HG03159 (cell line): ENCODE results near the gene UBXN10.
"Not testable (repeated sequence)": the region's sequence is repeated elsewhere in the genome, so short reads cannot be mapped to it uniquely, and the experiment has no call there.

ENCODE experiments used
- ATAC-seq: cut with Tn5 transposase; IDR thresholded peaks from one replicate; pipeline ENCODE4 v1.9.1; 2021; ENCODE audit warnings: mild to moderate bottlenecking, moderate library complexity; ENCODE audit not compliant: unreplicated experiment

UBXN10 gene

GRCh38 chr1:20199403-20199802 lies 13.5 kb downstream of the UBXN10 start:
- no peak for ATAC-seq

- no peak for ATAC-seq
Measured at GRCh38 chr1:20199840-20200239, 13.9 kb downstream of the UBXN10 start.

DNA sequence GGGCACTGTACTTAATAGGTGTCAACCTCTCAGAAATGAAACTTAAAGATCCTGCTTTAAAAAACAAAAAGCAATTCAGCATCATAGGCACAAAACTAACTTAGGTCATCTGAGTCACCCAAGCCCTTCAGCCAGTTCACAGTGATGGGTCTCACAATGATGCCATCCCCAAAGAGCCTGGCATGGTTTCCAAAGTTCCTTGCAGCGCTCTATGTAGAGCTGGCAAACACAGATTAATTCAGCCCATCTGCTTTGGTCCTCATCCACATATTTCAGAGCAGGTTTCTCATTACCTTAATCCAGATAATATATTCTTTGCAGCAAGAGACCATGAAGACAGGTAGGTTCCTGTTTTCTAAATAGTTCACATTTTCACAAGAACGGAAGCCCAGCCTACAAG lies 15.1 kb downstream of the UBXN10 start:
- ATAC-seq = no peak

- ATAC-seq = no peak
Measured at GRCh38 chr1:20202166-20202565, 16.3 kb downstream of the UBXN10 start.

GRCh38 chr1:20207546-20207945 lies 21.6 kb downstream of the UBXN10 start:
- no peak for ATAC-seq

- ATAC-seq = no peak
Measured at GRCh38 chr1:20209471-20209870, 23.6 kb downstream of the UBXN10 start.

- ATAC-seq = no peak
Measured at GRCh38 chr1:20210736-20211460, 25.0 kb downstream of the UBXN10 start.

DNA sequence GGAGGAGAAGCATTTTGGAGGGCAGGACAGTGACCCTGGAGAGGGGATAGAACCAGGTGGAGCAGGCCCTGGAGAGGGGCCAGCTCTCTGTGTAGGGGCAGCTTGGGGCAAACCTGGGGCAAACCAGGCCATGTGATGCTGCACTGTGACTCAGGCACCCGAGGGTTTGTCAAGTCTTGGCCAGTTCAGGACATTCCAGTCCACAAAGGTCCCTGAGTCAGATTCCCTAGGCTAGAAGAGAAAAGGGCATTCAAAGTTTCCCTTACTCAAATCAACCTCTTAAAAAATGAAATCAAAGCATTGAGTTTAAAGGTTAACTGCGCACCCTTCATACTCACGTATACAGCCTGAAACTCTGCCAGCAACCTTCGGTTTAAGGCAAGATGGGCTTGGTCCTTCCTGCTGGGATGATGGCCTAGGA lies 25.6 kb downstream of the UBXN10 start:
- no peak for ATAC-seq

- no peak for ATAC-seq
Measured at GRCh38 chr1:20212085-20212684, 26.3 kb downstream of the UBXN10 start.

GRCh38 chr1:20212685-20213331 lies 26.9 kb downstream of the UBXN10 start:
- ATAC-seq = no peak

DNA sequence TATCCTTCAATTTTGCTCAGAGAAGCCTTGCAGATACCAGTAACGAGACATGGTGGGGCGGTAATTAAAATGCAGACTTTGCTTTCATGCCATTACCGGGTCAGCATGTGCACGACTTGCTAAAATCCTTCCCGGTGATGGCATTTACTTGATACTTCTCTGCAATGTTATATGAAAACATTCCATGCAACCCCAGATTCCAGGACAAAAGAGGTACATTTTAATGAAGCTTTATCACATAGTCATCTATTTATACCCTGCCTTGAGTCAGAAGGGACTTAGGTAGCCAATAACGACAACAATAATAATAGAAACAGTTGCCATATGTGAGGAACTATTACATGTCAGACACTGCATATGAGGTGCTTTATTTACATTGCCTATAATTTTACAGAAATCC lies 29.8 kb downstream of the UBXN10 start:
- no peak for ATAC-seq

- no peak for ATAC-seq
Measured at GRCh38 chr1:20216574-20216973, 30.7 kb downstream of the UBXN10 start.

- ATAC-seq = not testable (repeated sequence)
Measured at GRCh38 chr1:20219053-20219452, 33.2 kb downstream of the UBXN10 start.

GRCh38 chr1:20220036-20220435 lies 34.1 kb downstream of the UBXN10 start:
- ATAC-seq = no peak

GRCh38 chr1:20223106-20223505 lies 37.2 kb downstream of the UBXN10 start:
- no peak for ATAC-seq

- no peak for ATAC-seq
Measured at GRCh38 chr1:20223551-20224419, 37.9 kb downstream of the UBXN10 start.

GRCh38 chr1:20224546-20224945 lies 38.6 kb downstream of the UBXN10 start:
- ATAC-seq = no peak

DNA sequence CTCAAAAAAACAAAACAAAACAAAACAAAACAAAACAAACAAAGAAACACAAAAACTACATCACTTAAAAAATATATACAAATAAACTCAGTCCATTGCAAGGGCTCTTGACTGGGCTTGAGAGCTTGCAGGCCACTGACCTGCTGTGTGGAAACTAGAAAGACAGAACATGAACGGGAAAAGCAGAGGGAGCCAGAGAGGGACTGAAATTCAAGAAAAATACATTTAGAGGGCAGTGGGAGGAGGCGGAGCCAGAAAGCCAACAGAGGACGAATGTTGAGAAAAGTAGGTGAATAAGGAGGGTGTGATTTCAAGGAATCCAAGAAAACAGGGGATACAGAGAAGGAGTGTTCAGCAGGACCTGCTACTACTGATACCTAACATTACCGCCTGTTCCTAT lies 41.8 kb downstream of the UBXN10 start:
- no peak for ATAC-seq

- ATAC-seq = no peak
Measured at GRCh38 chr1:20228314-20228825, 42.5 kb downstream of the UBXN10 start.

GRCh38 chr1:20229171-20229570 lies 43.3 kb downstream of the UBXN10 start:
- ATAC-seq = no peak

DNA sequence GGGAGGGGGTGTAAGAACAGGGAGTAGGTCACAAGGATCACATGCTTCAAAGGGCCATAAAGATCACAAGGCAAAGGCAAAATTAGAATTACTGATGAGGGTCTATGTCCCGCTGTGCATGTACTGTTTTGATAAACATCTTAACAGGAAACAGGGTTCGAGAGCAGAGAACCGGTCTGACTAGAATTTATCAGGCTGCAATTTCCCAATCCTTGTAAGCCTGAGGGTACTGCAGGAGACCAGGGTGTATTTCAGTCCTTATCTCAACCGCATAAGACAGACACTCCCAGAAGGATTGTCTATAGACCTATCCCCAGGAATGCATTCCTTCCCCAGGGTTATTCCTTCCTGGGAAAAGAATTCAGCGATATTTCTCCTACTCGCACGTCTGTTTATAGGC lies 46.7 kb downstream of the UBXN10 start:
- not testable (repeated sequence) for ATAC-seq
